Hematopoietic multipotent progenitor cell treated with erythropoietin and hydrocortisone succinate and interleukin-3 and kit ligand, for 17 days (in vitro differentiated cells): ENCODE data around the gene HSF5.
"Not testable (repeated sequence)": the region's sequence is repeated elsewhere in the genome, so short reads cannot be mapped to it uniquely, and the experiment has no call there.

Source experiments
- DNase-seq: peaks from one replicate; pipeline ENCODE4 v3.0.0-alpha.2; 2015; ENCODE audit warnings: low spot score

HSF5 gene

GRCh38 chr17:58412961-58413586 lies 75.1 kb downstream of the HSF5 start:
- DNase-seq, result no peak

GRCh38 chr17:58412064-58412703 lies 76.0 kb downstream of the HSF5 start:
- DNase-seq, result no peak

GRCh38 chr17:58411408-58411894 lies 76.8 kb downstream of the HSF5 start:
- DNase-seq, result no peak

- no peak for DNase-seq
These were observed 77.3 kb downstream of the HSF5 start for GRCh38 chr17:58410714-58411407.

DNA sequence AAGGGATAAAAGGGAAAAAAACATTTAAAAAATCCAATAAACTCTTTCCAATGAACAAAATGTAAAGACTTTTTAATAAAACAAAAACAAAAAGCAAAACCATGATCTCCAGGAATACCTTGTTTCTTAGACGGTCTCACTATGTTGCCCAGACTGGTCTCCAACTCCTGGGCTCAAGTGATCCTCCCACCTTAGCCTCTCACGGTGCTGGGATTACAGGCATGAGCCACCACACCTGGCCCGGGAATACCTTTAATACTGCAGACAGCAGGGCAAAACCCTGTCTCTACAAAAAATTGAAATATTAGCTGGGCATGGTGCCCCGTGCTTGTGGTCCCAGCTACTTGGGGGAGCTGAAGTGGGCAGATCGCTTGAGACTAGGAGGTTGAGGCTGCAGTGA lies 78.8 kb downstream of the HSF5 start:
- DNase-seq, result no peak

GRCh38 chr17:58403311-58403710 lies 84.9 kb downstream of the HSF5 start:
- no peak for DNase-seq

DNA sequence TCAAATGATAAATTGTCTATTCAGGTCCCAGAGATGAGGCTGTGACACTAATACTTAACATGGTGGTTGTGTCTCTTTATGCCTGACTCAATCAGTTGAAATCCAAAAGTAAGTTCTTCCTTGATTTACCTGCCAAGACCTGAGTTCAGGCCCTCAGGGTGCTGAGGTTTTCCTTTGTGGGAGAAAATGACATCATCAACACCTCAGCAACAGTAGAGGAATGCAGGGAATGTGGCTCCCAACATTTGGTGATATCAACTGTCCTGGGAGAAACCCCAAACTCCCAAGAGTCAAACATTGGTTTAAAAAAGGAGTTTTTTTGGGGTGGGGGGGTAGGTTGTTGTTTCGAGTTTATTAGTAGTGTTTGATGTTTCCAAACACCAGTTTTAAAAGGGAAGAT lies 85.5 kb downstream of the HSF5 start:
- DNase-seq, result no peak

- DNase-seq, result no peak
These were observed 86.2 kb downstream of the HSF5 start for GRCh38 chr17:58402047-58402446.

DNA sequence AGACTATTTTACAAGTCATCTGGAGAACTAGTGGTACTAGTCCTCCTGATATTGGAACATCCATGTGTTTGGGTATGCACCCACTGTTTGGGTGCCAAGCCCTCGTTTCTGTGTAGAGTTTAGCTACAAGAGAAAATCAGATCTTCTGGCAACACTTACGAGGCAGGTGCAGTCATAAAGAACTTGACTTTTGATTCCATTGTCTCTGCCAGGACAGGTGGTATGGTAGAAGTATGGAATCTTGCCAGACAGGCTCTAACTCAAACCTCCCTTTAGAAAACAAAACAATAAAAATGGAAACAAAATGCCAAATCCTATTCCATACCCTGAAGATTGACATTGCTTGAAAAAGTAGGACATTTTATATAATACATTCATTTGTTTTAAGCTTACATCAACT lies 86.9 kb downstream of the HSF5 start:
- DNase-seq, result no peak

- no peak for DNase-seq
These were observed 87.4 kb downstream of the HSF5 start for GRCh38 chr17:58400826-58401225.

DNA sequence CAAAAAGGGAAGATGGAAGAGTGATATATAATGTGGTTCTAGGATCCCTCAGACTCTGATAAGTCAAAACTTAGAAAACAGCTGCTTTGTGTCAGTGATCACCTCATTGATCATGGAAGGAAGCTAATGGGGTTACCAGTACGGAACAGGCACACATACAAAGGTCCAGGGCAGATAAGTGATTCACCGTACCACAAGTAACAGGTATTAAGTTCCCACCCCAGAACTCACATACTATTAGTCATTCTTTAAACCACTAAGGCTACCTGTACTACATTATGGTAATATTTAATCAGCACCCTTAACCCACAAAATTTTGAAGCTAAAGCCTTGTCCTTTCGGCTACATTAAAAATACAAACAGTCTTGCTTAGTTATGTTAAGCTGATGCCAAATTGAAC lies 88.2 kb downstream of the HSF5 start:
- no peak for DNase-seq

DNA sequence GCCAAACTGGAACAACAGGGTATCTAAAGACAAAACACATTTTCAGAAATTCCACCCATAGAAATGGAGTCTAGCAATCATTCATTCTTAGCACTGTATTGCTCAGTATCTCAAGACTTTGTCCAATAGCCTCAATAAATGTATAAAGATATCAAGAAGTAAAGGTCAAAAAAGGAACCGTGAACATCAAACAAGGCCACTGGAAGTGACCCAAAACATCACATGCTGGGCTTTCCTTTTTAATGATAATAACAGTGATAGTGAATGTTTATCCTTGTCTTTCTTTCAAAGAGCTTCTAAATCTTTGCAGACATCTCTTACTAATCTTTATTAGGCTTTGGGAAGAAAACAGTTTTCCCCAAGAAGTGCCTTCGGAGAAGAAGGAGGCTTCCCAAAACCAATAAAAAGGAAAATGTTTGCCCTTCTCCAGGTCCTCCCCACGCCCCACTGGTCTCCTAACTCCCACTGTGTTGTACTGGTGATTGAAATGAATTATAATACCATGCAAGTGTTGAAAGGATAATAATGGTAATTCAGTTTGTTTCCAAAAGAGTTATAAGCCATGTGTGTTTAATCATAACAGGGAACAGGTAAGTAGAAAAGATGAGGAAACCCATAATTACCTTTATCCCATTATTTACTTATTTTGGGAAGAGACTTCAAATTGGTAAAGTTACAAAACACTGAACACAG lies 89.5 kb downstream of the HSF5 start:
- no peak for DNase-seq

GRCh38 chr17:58397421-58397820 lies 90.8 kb downstream of the HSF5 start:
- DNase-seq, result not testable (repeated sequence)

- no peak for DNase-seq
These were observed 92.0 kb downstream of the HSF5 start for GRCh38 chr17:58396173-58396572.

DNA sequence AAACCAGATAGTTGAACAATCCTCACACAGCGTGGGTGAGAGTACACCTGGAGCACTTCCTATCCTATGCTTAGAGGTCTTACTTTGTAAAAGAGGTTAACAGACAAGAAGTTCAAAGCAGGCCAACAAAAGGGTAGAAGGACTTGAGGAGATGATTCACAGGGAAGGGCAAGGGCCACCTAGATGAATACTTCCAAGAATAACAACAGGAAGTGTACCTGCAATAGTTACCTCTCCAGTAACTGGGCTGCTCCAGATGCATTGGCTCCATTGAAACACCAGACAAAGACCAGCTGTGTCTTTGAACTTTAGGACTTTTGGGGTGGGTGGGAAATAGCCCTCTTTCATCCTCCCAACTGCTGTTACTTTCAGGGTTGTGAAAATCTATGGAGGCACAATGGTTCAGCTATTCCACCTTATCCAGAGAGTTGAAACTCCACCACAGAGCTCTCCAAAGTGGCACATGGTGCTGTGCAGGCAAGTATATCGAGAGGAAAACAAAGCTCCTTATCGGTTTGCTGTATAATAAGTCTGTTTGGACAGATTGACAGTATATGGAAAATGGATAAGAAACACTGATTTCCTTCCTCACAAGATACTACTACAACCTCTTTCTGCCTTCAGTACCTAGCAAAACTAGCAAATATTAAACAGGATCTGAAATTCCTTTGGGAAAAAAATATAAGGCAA lies 93.5 kb downstream of the HSF5 start:
- no peak for DNase-seq

DNA sequence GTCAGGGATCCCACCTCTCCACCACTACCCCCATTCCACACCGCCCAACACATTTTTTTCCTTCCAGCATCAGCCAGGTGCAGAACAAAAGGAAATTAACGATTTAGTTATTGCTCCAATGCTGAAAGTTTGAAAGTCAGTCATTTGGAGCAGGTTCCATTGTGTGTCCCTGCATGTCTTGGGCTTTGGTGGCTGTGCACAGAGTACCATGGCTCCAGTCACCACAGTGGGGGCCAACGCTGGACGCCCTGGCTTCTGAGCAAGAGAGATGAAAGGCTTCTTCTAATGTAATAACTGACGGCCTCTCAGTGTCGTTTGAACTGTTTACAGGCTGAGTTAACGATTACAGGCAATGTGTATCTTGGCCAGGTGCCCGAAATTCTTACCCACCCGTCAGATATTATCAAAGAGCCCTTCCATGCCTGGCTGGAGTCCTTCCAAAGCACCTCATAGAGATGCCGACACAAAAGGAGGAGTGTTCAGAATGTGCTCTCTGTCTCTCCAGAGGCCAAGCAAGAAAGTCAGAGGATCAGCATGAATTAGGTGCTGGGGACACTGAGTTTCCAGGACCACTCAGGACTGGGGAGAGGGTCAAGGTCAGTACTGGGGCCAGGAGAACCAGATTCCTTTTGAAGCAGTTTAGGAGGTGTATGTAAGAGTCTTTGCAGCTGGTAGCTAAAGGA lies 96.8 kb downstream of the HSF5 start:
- peak; percentile 66 for DNase-seq

- no peak for DNase-seq
These were observed 97.3 kb downstream of the HSF5 start for GRCh38 chr17:58390884-58391283.

DNA sequence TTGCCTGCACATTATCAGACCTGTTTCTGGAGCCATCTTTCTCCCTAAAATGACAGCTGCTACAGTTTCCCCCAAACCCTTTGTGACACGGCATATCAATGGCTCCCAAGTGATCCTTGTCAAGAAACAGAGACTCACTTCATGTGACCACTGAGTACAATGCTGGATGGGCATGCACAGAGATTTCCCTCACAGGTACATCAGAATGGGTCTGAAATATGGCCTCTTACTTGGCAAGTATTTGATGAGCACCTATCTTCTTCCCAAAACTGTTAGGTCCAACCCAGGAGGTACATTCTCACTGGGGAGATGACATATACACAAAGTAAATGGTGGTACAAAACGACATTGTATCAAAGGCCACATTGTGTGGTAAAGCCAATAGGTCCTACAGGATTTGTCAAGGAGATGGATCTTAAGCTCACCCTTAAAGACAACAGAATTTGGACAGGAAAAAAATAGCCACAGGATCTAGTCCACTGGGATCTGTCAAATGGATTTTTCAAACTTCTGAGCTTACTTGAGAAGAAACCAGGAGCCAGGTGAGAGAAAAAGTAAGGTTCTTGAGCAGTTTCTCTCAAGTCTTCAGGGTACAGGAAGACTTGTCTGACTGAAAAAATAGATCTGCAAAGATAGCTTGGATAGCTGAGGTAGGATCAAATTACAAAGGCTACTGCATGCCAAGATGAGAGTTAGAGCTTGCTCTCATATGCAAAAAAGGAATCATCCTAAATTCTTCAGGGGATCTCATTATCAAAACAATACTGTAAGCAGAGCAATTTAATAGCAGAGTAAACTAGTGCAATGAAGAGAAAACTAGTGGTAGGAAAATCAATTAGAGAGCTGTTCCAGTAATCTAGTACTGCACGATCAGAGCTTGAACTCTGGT lies 99.7 kb downstream of the HSF5 start:
- no peak for DNase-seq

DNA sequence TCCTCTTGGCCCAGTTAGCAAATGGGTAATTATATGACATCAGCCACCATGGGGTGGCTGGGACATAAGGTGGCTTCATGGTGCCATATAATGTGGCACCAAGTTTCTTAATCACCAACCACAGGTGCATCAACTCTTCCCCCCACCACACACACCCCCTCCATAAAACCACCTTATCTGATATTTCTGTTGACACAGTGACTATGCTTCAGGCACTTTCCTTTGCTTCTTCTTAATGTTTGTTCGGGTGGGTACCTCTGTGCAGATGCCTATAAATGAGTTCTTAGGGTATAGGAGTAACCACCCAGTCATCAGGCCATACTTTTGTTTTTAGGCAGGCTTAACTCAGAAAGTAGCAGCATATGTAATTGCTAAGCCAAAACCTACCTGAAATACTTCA lies 100.4 kb downstream of the HSF5 start:
- DNase-seq, result no peak

GRCh38 chr17:58386708-58387107 lies 101.5 kb downstream of the HSF5 start:
- DNase-seq, result no peak
